Effector memory CD4-positive, alpha-beta T cell (primary cell): ENCODE measurements around the gene B3GAT1.

Source experiments
- DNase-seq, 3 donors: peaks; one replicate each; pipeline ENCODE4 v3.0.0-alpha.2; 2020
- H3K27ac ChIP-seq: 2 replicates; pipeline ENCODE4 v1.7.0; 2013; ENCODE audit warnings: mild to moderate bottlenecking, low read length, moderate library complexity; ENCODE audit not compliant: insufficient read depth, poor library complexity, severe bottlenecking
- H3K27me3 ChIP-seq: replicated peaks from 2 replicates; pipeline ENCODE4 v1.7.0; 2013; ENCODE audit warnings: mild to moderate bottlenecking, low read length; ENCODE audit not compliant: insufficient read depth, control insufficient read depth, poor library complexity, severe bottlenecking
- H3K36me3 ChIP-seq: 2 replicates; pipeline ENCODE4 v1.7.0; 2013; ENCODE audit warnings: mild to moderate bottlenecking, low read length, moderate library complexity; ENCODE audit not compliant: control insufficient read depth, insufficient read depth
- H3K4me1 ChIP-seq: 2 replicates; pipeline ENCODE4 v1.7.0; 2013; ENCODE audit warnings: low read length, mild to moderate bottlenecking; ENCODE audit not compliant: control insufficient read depth, insufficient read depth, poor library complexity, severe bottlenecking
- H3K4me3 ChIP-seq: 2 replicates; pipeline ENCODE4 v1.7.0; 2013; ENCODE audit warnings: low read length, low read depth, mild to moderate bottlenecking; ENCODE audit not compliant: insufficient read depth, poor library complexity, severe bottlenecking
- H3K9me3 ChIP-seq: 2 replicates; pipeline ENCODE4 v1.7.0; 2013; ENCODE audit warnings: mild to moderate bottlenecking, low read length, moderate library complexity; ENCODE audit not compliant: control insufficient read depth

The B3GAT1 gene

DNA sequence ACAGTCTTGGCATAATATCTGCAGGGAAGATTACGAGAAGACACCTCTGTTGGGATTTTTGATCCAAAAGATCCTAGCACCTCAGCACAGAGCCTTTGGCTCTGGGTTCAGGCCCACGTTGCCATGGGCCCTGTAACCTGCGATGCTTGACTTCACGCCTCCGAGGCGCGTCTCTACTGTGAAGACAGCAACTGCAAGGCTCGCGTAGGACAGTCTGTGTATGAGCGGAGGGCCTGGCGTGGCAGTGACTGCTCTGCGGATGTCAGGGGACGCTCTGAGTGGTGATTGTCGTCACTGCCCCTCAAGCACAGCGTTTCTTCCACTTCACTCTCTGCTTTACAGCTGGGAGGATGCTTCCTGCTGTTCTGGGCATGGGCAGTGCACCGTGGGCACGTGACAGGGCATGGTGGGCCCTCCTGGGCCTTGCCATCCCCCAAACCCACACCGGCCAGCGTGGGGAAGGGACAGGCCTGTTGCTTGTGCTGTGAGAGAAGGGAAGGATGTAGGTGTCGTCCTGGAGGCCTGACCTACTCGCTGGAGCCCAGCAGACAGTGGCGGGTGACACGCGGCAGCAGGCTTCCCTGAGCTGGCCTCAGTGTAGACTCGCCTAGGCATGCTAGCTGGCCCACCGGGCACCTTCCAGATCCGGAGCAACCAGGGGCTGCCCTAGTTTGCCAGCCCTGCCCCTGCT, 53.7 kb downstream of the B3GAT1 start:
- no peak overlapping the region for H3K27ac ChIP-seq
- no peaks in the 10 kb centered on the region for H3K27me3 ChIP-seq
- no peaks in the 10 kb centered on the region for H3K36me3 ChIP-seq
- H3K4me1 ChIP-seq, result no peaks in the 10 kb centered on the region
- no peaks in the 10 kb centered on the region for H3K9me3 ChIP-seq
- DNase-seq, result no peak
- H3K4me3 ChIP-seq, result no peak overlapping the region

DNA sequence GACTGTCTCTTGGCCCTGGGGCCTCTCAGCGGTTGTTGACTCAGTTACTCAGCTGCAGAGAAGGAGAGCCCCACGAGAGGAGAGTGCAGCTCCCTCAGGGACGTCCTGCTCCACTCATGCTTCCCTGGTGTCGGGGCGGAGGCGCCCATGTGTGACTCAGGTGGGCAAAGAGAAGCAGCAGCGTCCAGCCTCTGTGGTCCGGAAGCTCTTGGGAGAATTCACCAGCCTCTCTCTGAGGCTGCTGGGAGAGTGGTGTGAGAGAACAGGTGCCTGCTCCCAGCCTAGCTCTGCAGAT, 54.5 kb downstream of the B3GAT1 start:
- no peak for DNase-seq
- Histone ChIP-seq H3K4me1 (no peaks in the 10 kb centered on the region), H3K4me3 (no peak overlapping the region), H3K36me3 (no peaks in the 10 kb centered on the region), H3K27ac (no peak overlapping the region), H3K9me3 (no peaks in the 10 kb centered on the region), H3K27me3 (no peaks in the 10 kb centered on the region)

DNA sequence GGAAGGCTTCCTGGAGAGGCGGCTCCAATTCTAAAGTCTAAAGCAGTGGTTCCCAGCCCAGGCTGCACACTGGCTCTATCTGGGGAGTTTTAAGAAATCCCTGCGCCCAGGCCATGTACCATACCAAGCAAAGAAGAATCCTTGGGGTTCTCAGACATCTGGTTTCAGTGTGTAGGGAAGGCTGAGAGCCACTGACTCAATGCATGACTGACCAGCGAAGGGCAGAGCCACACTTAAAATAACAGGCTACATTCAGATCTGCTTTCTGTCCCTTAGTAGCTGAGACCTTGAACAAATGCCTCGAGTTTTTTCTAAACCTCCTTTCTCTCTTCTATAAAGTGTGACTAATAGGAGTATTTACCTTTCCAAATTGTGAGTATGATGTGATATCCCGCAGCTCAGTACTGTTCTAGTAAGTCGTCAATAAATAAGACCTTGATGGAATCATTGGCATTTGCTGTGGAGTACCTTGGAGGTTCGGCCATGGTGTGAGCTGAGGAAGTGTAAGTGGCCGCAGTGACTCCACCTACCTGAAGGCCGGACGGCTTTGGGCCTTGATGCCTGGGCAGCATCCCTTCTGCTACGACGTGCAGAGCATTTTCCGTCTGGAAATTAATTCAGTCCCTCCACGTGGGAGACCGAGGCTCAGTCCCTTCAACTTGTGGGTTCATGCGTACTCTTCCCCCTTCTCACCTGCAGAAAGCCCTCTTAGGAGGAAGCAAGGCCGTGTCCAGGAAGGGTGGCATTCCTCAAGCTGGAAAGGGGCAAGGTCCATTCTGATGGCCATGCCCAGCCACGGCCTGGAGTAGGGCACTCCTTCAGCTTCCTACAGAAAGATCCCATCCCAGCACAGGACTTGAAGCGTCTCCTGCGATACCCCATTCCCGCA, 55.1 kb downstream of the B3GAT1 start:
- H3K27me3 ChIP-seq, result no peaks in the 10 kb centered on the region
- H3K9me3 ChIP-seq, result no peaks in the 10 kb centered on the region
- no peak for DNase-seq
- no peak overlapping the region for H3K27ac ChIP-seq
- H3K4me3 ChIP-seq, result no peak overlapping the region
- H3K36me3 ChIP-seq, result no peaks in the 10 kb centered on the region
- H3K4me1 ChIP-seq, result no peaks in the 10 kb centered on the region

DNA sequence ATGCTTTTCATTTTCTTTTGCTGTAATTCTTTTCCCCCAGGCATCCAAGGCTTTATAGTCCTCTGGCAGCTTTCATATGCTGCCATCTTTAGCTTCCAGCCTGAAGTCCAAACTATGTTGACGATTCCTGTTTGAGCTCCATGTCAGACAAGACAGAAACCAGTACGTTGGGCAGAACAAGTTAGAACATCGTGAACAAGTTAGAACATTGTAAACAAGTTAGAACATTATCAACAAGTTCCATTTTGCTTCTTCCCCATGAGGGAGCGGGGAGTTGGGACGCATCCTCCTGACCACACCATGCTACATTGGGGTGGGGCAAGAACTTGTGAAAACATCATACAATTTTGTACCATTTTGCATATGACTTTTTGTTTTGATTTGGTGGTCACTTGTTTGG, 56.4 kb downstream of the B3GAT1 start:
- no peaks in the 10 kb centered on the region for H3K9me3 ChIP-seq
- H3K4me1 ChIP-seq, result no peaks in the 10 kb centered on the region
- H3K36me3 ChIP-seq, result no peaks in the 10 kb centered on the region
- DNase-seq, result no peak
- no peaks in the 10 kb centered on the region for H3K27me3 ChIP-seq
- H3K4me3 ChIP-seq, result no peak overlapping the region
- no peak overlapping the region for H3K27ac ChIP-seq

DNA sequence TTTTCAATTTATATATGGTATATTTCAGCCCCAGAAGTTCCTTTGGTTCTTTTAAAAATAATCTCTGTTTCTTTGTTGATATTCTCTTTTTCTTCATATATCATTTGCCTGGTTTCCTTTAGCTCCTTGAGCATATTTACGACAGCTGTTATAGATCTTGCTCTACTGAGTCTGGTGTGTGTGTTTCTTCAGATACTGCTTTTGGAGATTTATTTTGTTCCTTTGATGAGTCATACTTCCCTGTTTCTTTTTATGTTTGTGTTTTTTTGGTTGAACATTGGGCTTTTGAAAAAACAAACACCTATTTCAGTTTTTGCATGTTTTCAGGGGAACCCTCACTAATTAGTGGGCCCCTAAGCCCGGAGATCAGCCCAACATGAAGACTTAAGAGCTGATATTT, 56.9 kb downstream of the B3GAT1 start:
- Histone ChIP-seq H3K36me3 (no peaks in the 10 kb centered on the region), H3K9me3 (no peaks in the 10 kb centered on the region), H3K27me3 (no peaks in the 10 kb centered on the region), H3K4me1 (no peaks in the 10 kb centered on the region), H3K4me3 (no peak overlapping the region), H3K27ac (no peak overlapping the region)
- no peak for DNase-seq

DNA sequence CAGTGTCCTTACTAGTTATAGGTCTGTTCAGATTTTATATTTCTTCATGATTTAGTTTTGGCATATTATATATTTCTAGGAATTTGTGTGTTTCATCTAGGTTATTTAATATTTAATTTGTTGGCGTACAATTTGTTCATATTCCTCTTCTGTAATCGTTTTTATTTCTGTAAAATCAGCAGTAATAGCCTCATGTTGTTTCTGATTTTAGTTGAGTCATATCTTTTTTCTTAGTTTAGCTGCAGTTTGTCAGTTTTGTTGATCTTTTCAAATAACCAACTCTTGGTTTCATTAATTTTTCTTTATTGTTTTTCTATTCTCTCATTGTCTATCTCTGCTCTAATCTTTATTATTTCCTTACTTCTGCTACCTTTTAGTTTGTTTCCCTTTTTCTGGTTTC, 59.9 kb downstream of the B3GAT1 start:
- Histone ChIP-seq H3K36me3 (no peaks in the 10 kb centered on the region), H3K4me1 (peaks cover 6% of the 10 kb centered on the region)

DNA sequence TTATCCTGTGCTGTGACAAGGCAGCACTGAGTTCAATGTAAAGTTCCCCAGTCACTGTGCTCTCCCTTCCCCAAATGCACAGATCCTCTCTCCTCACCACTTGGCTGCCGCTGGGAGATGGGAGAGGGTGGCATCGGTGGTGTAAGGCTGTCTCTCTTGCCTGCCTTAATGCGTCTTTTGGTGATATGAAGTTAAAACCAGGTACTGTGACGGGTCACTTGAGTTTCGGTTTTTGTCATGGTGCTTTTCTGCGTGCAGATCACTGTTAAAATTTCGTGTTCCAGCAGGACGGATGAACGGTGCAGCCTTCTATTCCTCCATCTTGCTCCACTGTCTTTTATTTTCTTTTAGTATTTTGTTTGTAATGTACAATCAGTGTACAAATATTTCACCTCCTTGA, 61.7 kb downstream of the B3GAT1 start:
- Histone ChIP-seq H3K36me3 (no peaks in the 10 kb centered on the region), H3K27me3 (no peaks in the 10 kb centered on the region), H3K9me3 (no peaks in the 10 kb centered on the region), H3K27ac (no peak overlapping the region), H3K4me1 (peaks cover 6% of the 10 kb centered on the region), H3K4me3 (no peak overlapping the region)
- DNase-seq, result no peak

More for the DNA sequence above, 59.9 kb downstream of the B3GAT1 start:
- DNase-seq, result no peak
- Histone ChIP-seq H3K27me3 (no peaks in the 10 kb centered on the region), H3K27ac (no peak overlapping the region), H3K9me3 (no peaks in the 10 kb centered on the region), H3K4me3 (no peak overlapping the region)

DNA sequence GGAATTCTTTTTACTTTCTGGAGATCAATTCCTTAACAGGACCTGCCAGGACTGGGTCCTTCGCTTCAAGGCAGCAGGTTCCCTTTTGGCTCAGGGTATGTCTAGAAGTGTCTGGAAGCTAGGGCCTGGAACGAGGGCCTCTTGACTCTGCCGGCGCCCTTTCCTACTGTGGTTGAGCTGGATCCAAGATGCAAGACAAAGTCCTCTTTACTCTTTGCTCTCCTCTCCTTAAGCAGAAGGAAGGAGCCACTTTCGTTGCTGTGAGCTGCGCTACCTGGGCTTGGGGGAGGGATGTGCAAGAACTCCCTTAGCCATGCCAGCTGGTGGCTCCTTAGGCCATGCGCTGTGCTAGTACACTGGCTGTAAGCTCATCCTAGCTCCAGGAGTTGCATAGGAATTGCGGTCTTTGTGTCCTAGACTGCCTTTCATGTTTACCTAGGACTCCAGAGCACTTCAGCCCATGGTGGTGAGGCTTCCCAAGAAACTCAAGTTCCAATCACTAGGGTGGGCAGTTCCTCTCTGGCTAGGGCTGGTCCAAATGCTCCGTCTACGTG, 62.2 kb downstream of the B3GAT1 start:
- Histone ChIP-seq H3K4me3 (no peak overlapping the region), H3K36me3 (no peaks in the 10 kb centered on the region)

DNA sequence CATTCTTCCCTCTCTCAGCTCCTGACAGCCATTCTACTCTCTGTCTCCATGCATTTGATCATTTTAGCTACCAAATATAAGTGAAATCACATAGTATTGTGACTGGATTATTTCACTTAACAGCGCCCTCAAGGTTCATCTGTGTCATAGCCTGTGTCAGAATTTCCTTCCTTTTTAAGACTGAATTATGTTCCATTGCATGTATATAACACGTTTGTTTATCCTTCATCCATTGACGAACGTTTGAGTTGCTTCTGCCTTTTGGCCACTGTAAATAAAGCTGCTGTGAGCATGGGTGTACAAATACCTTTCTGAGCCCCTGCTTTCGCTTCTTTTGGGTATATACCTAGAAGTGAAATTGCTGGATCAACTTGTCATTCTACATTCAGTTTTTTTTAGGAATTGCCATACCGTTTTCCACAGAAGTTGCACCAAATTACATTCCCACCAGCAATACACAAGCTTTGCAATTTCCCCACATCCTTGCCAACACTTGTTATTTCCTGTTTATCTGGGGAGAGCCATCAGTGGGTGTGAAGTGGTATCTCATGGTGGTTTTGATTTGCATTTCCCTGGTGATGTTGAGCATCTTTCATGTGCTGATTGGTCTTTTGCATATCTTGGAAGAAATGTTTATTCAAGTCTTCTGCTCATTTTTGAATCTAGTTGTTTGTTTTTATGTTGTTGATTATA, 62.8 kb downstream of the B3GAT1 start:
- DNase-seq, result no peak
- no peak overlapping the region for H3K4me3 ChIP-seq
- no peak overlapping the region for H3K27ac ChIP-seq
- H3K9me3 ChIP-seq, result no peaks in the 10 kb centered on the region
- peaks cover 6% of the 10 kb centered on the region for H3K4me1 ChIP-seq
- no peaks in the 10 kb centered on the region for H3K36me3 ChIP-seq
- H3K27me3 ChIP-seq, result no peaks in the 10 kb centered on the region

More for the DNA sequence above, 62.2 kb downstream of the B3GAT1 start:
- no peak overlapping the region for H3K27ac ChIP-seq
- peaks cover 6% of the 10 kb centered on the region for H3K4me1 ChIP-seq
- H3K27me3 ChIP-seq, result no peaks in the 10 kb centered on the region
- H3K9me3 ChIP-seq, result no peaks in the 10 kb centered on the region
- DNase-seq, result no peak

DNA sequence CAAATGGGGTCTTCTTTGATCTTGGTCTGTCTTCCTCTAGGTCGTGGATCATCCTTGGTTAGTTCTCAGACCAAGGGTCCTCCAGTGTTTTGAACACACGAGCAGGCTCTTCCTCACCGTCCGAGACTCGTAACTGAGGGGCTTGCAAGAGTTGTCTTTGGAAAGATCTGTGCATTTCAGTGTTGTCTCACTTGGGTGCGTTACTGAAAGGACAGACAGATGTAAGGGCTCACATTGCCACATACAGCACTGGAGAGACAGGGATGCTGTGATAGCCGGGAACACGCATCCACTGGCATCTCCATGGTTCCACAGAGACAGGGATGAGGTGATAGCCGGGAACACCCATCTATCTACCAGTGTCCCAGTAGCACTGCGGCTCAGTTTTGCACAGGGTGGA, 64.6 kb downstream of the B3GAT1 start:
- no peak for DNase-seq
- Histone ChIP-seq H3K27me3 (no peaks in the 10 kb centered on the region), H3K9me3 (no peaks in the 10 kb centered on the region), H3K36me3 (no peaks in the 10 kb centered on the region), H3K4me1 (peaks cover 6% of the 10 kb centered on the region), H3K27ac (no peak overlapping the region), H3K4me3 (no peak overlapping the region)
